Mammary epithelial cell (primary cell): Measurements from ENCODE around the gene GRIN2A.

Source experiments
- CTCF ChIP-seq, 2 donors: IDR thresholded peaks in 1 of 2; conservative IDR thresholded peaks in 1 of 2; 2 replicates each; pipeline ENCODE4 v1.5.1; 2011 to 2012; ENCODE audit warnings: inconsistent platforms in 2 of 2, low read length in 2 of 2, mild to moderate bottlenecking in 2 of 2, control low read depth in 1 of 2, low read depth in 1 of 2; ENCODE audit not compliant: insufficient read depth in 1 of 2; ENCODE audit errors: extremely low read depth in 1 of 2
- EZH2 ChIP-seq: IDR thresholded peaks from 2 replicates; pipeline ENCODE4 v1.6.1; 2012; ENCODE audit warnings: low read length, inconsistent platforms, borderline replicate concordance

GRCh38 chr16:9957433-9957832, 224.8 kb downstream of the GRIN2A start:
- TF ChIP-seq CTCF (conservative IDR thresholded peaks at IDR 0.05 in 1 of 2, IDR thresholded peaks at IDR 0.05 in 1 of 2; ENCODE audit: extremely low read depth in 1 of 2, insufficient read depth in 1 of 2, low read depth in 1 of 2, low read length in 2 of 2) (no peak), EZH2 (no peak)
